A549 treated with GW870086 at 1 μM for 4 hours (cell line): Measurements from ENCODE around the gene LY6G6D. TPM values are rescaled to one million over a fixed set of nuclear protein-coding genes. Genes with fewer than 3 reads are reported as not detected.

Source experiments
- total RNA-seq: library from RNA; stranded (reverse); fragments of 200-300 nt; extraction: Qiagen RNA extraction; gene quantifications from 5 replicates; pipeline ENCODE4 v1.2.3, GENCODE V29; 2022; ENCODE audit warnings: low read depth

Gene LY6G6D, protein sequence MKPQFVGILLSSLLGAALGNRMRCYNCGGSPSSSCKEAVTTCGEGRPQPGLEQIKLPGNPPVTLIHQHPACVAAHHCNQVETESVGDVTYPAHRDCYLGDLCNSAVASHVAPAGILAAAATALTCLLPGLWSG
- not detected in 5 replicates for total RNA-seq

GRCh38 chr6:31715022-31715958 is at the start of gene LY6G6D:
TSS of gene LY6G6D (plus strand) at chr6:31715348. CDS start at chr6:31715356, 8 bp downstream.

DNA sequence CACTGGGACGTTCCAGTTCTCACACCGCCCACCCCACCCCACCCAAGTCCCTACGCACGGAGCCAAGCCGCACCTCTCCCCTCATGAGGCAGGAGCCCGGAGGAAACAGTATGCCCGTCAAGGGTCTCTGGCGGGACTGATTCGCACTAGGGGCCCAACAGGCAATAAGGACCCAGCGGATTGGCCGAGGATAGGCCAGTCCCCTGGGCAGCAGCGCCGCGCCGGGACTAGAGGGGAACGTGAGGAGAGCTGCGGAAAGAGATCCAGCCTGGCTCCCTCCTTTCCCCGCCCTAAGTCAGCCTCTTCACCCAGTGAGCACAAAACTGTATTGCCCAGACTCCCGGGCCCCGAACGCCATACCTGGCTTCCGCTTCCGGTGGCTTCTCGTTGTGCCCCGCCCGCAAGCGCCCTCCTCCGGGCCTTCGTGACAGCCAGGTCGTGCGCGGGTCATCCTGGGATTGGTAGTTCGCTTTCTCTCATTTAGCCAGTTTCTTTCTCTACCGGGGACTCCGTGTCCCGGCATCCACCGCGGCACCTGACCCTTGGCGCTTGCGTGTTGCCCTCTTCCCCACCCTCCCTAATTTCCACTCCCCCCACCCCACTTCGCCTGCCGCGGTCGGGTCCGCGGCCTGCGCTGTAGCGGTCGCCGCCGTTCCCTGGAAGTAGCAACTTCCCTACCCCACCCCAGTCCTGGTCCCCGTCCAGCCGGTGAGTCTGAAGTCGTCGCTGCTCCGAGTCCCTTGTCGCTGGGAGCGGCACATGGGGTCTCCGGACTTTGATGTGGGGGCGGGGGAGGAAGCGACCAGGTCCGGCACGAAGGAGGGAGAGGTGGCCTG is 49.4 kb upstream of the LY6G6D start, which contains the start of gene CSNK2B:
TSS of gene CSNK2B (plus strand) at position 580 of the 836 bp plus-strand sequence. CDS start 752 bp downstream, outside the sequence.

DNA sequence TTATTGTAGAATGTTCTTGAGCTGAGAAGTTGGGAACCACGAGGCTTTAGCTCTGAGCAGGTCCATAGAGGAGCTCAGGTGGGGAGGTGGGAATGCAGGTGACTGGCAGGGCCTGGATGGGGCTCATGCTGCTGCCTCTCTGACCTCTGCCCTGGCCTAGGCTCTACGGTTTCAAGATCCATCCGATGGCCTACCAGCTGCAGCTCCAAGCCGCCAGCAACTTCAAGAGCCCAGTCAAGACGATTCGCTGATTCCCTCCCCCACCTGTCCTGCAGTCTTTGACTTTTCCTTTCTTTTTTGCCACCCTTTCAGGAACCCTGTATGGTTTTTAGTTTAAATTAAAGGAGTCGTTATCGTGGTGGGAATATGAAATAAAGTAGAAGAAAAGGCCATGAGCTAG is 45.5 kb upstream of the LY6G6D start, which contains the start of gene LY6G5B:
TSS of gene LY6G5B (plus strand) at position 301 of the 400 bp plus-strand sequence. CDS start 975 bp downstream, outside the sequence.

DNA sequence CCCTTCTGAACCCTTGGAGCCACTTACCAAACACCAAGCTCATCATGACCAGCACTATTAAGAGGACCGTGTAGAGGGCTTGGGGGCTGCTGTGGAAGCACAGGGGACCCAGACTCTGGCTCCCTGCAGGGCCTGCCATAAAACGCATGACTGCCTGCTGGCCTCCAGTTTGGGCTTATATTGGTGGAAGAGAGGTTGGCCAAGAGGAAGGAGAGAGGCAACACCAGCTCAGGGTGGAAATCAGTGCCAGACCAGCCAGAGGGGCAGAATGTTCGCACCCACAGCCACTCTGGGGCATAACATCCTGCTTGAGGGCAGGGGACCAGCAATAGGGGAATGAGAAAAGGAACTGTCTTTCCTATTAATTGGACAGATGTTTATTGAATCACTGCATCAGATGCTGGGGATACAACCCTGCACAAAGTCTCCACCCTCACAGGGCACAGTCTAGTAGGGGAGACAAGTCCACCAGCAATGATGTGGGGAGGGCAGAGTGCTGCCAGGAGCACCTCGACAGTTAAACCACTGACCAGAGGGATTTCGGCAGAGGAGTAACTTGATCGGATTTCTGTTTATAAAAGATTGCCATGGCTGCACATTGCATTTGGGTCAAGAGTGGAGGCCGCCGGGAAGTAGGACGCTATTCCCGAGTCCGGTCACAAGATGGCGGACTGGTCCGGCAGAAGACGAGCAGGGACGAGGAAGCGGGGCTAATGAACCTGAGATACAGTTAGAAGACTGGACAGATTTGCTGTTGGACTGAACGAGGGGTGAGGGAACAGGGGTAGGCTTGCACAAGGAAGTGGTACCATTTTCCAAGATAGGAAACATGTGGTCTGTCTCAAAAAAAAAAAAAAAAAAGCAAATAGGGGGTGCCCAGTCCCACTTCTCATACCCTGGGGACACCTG is 34.7 kb upstream of the LY6G6D start, which contains the start of gene LY6G5C:
TSS of gene LY6G5C (minus strand) at position 842 of the 909 bp plus-strand sequence. CDS start at position 148, 694 bp downstream.

GRCh38 chr6:31702819-31703716 is 12.1 kb upstream of the LY6G6D start, which contains the start of gene ABHD16A:
TSS of gene ABHD16A (minus strand) at chr6:31703324. CDS start at chr6:31703281, 43 bp downstream.

DNA sequence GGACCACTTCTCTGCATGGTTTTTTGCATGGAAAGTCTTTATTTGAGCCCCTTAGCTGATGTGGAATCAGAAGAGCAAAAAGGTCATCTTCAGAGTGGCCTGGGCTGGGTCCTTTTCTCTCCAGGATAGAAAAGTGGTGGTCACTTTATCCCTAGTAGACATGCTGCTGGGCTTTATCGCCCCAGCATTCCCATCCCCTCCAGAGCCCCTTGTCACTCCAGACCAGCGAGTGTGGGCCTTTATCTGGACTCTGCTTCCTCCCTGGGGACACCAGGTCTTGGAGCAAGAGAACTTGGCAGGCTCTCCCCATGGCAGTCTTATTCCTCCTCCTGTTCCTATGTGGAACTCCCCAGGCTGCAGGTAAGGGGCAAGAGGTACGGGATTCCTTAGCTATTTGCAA is 8.5 kb upstream of the LY6G6D start, which contains the start of gene LY6G6F:
TSS of gene LY6G6F (plus strand) at position 268 of the 400 bp plus-strand sequence. CDS start at position 309, 41 bp downstream.

GRCh38 chr6:31721351-31722020 is 6.3 kb downstream of the LY6G6D start, which contains the start of gene LY6G6C:
TSS of gene LY6G6C (minus strand) at chr6:31721746. CDS start at chr6:31721679, 67 bp downstream.

DNA sequence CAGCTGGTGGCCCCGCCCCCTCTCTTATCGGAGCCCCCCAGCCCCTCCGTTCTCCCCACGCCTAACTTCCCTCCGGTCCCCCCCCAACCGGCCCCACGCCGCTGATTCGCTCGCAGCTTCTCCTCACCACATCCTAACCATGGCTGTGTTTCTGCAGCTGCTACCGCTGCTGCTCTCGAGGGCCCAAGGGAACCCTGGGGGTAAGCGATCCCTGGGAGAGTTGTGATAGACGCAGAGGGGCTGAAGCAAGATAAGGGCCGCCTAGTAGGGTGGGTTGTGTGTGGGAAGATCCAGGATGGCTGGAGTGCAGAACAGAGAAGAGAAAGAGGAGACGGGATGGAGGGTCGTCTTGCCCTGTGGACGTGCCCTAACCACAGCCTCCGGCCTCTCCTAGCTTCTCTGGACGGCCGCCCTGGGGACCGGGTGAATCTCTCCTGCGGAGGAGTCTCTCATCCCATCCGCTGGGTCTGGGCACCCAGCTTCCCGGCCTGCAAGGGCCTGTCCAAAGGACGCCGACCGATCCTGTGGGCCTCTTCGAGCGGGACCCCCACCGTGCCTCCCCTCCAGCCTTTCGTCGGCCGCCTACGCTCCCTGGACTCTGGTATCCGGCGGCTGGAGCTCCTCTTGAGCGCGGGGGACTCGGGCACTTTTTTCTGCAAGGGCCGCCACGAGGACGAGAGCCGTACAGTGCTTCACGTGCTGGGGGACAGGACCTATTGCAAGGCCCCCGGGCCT is 8.3 kb downstream of the LY6G6D start, which contains the start of gene MPIG6B:
TSS of gene MPIG6B (plus strand) at position 129 of the 735 bp plus-strand sequence. CDS start at position 140, 11 bp downstream.

GRCh38 chr6:31728767-31729514 is 13.8 kb downstream of the LY6G6D start, which contains the start of gene DDAH2:
TSS of gene DDAH2 (minus strand) at chr6:31729299. CDS start at chr6:31729161, 138 bp downstream.

GRCh38 chr6:31736021-31736767 is 21.0 kb downstream of the LY6G6D start, which contains the start of gene CLIC1:
TSS of gene CLIC1 (minus strand) at chr6:31736530. CDS start at chr6:31736300, 230 bp downstream.

DNA sequence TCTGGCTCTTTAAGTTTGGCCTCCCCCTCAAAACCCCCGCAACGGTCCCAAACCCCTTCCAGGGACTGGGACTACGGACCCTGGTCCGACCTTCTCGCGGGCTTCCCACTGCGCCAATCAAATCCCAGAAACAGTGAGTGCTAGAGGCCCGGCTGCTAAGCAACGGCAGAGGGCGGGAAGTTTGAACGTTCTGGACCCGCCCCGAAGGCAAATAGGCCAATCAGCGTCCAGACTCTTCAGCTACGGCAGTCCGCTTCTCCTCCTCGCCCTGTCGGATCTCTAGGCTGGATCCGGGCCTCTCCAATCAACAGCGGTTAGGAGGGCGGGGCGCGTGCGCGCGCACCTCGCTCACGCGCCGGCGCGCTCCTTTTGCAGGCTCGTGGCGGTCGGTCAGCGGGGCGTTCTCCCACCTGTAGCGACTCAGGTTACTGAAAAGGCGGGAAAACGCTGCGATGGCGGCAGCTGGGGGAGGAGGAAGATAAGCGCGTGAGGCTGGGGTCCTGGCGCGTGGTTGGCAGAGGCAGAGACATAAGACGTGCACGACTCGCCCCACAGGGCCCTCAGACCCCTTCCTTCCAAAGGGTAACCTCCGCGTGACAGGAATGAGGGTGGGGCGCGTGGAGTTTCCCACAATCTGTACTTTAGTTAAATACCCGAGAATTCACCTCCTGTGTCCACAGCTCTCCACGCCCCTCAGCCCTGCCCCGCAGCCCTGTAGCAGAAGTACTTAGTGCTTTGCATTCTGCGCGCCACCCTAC is 24.7 kb downstream of the LY6G6D start, which contains the start of gene MSH5:
TSS of gene MSH5 (plus strand) at position 367 of the 758 bp plus-strand sequence. CDS start 462 bp downstream, outside the sequence.

GRCh38 chr6:31762356-31762755 is 47.2 kb downstream of the LY6G6D start, which contains the start of gene SAPCD1:
TSS of gene SAPCD1 (plus strand) at chr6:31762656. CDS start at chr6:31763055, 399 bp downstream.

